ENCODE results near the gene CYP8B1.

The CYP8B1 gene

GRCh38 chr3:42852441-42852840, 23.2 kb downstream of the CYP8B1 start:
- Histone ChIP-seq H3K4me1 (ENCODE audit: control insufficient read depth, insufficient read depth, low read length, poor library complexity, severe bottlenecking) (peaks cover 8% of the 10 kb centered on the region), H3K9me3 (ENCODE audit: control insufficient read depth, low read length) (no peaks in the 10 kb centered on the region), H3K4me3 (ENCODE audit: extremely low read depth, insufficient read depth, low read length, poor library complexity, severe bottlenecking) (no peak overlapping the region), H3K27ac (ENCODE audit: low read depth, low read length, severe bottlenecking) (no peak overlapping the region), H3K36me3 (ENCODE audit: control insufficient read depth, insufficient read depth, low read length) (no peaks in the 10 kb centered on the region)
- 71 to 82% methylated on average over 2 of the region's 2 CpGs for WGBS, 2 experiments (ENCODE audit: insufficient coverage in 2 of 2)

- Histone ChIP-seq H3K36me3 (ENCODE audit: control insufficient read depth, insufficient read depth, low read length) (no peaks in the 10 kb centered on the region), H3K9me3 (ENCODE audit: control insufficient read depth, low read length) (no peaks in the 10 kb centered on the region), H3K4me1 (ENCODE audit: control insufficient read depth, insufficient read depth, low read length, poor library complexity, severe bottlenecking) (peaks cover 13% of the 10 kb centered on the region), H3K27ac (ENCODE audit: low read depth, low read length, severe bottlenecking) (no peak overlapping the region), H3K4me3 (ENCODE audit: extremely low read depth, insufficient read depth, low read length, poor library complexity, severe bottlenecking) (no peak overlapping the region)
- 96% methylated on average over 3 to 4 of the region's 6 CpGs for WGBS, 2 experiments (ENCODE audit: insufficient coverage in 2 of 2)
Observed at GRCh38 chr3:42851228-42851834, 24.3 kb downstream of the CYP8B1 start.

- Histone ChIP-seq H3K9me3 (ENCODE audit: control insufficient read depth, low read length) (no peaks in the 10 kb centered on the region), H3K4me3 (ENCODE audit: extremely low read depth, insufficient read depth, low read length, poor library complexity, severe bottlenecking) (no peak overlapping the region), H3K4me1 (ENCODE audit: control insufficient read depth, insufficient read depth, low read length, poor library complexity, severe bottlenecking) (peaks cover 18% of the 10 kb centered on the region), H3K27ac (ENCODE audit: low read depth, low read length, severe bottlenecking) (no peak overlapping the region), H3K36me3 (ENCODE audit: control insufficient read depth, insufficient read depth, low read length) (no peaks in the 10 kb centered on the region)
- WGBS, 2 experiments (ENCODE audit: insufficient coverage in 2 of 2) = 86 to 88% methylated on average over 3 of the region's 3 CpGs
Observed at GRCh38 chr3:42850263-42850662, 25.4 kb downstream of the CYP8B1 start.

- H3K9me3 ChIP-seq (ENCODE audit: control insufficient read depth, low read length) = no peaks in the 10 kb centered on the region
- no peak overlapping the region for H3K27ac ChIP-seq (ENCODE audit: low read depth, low read length, severe bottlenecking)
- 89 to 94% methylated on average over 6 to 7 of the region's 7 CpGs for WGBS, 2 experiments (ENCODE audit: insufficient coverage in 2 of 2)
- H3K4me3 ChIP-seq (ENCODE audit: extremely low read depth, insufficient read depth, low read length, poor library complexity, severe bottlenecking) = no peak overlapping the region
- no peaks in the 10 kb centered on the region for H3K36me3 ChIP-seq (ENCODE audit: control insufficient read depth, insufficient read depth, low read length)
- H3K4me1 ChIP-seq (ENCODE audit: control insufficient read depth, insufficient read depth, low read length, poor library complexity, severe bottlenecking) = peaks cover 22% of the 10 kb centered on the region
Observed at GRCh38 chr3:42849017-42849416, 26.7 kb downstream of the CYP8B1 start.

- Histone ChIP-seq H3K4me1 (ENCODE audit: control insufficient read depth, insufficient read depth, low read length, poor library complexity, severe bottlenecking) (peaks cover 22% of the 10 kb centered on the region), H3K36me3 (ENCODE audit: control insufficient read depth, insufficient read depth, low read length) (no peaks in the 10 kb centered on the region), H3K4me3 (ENCODE audit: extremely low read depth, insufficient read depth, low read length, poor library complexity, severe bottlenecking) (no peak overlapping the region), H3K27ac (ENCODE audit: low read depth, low read length, severe bottlenecking) (no peak overlapping the region), H3K9me3 (ENCODE audit: control insufficient read depth, low read length) (no peaks in the 10 kb centered on the region)
- WGBS, 2 experiments (ENCODE audit: insufficient coverage in 2 of 2) = 75 to 90% methylated on average over 1 to 2 of the region's 4 CpGs
Observed at GRCh38 chr3:42847731-42848130, 27.9 kb downstream of the CYP8B1 start.

- Histone ChIP-seq H3K9me3 (ENCODE audit: control insufficient read depth, low read length) (no peaks in the 10 kb centered on the region), H3K4me3 (ENCODE audit: extremely low read depth, insufficient read depth, low read length, poor library complexity, severe bottlenecking) (no peak overlapping the region), H3K27ac (ENCODE audit: low read depth, low read length, severe bottlenecking) (no peak overlapping the region), H3K4me1 (ENCODE audit: control insufficient read depth, insufficient read depth, low read length, poor library complexity, severe bottlenecking) (peaks cover 22% of the 10 kb centered on the region), H3K36me3 (ENCODE audit: control insufficient read depth, insufficient read depth, low read length) (no peaks in the 10 kb centered on the region)
- 93% methylated on average over 3 of the region's 5 CpGs for WGBS, 2 experiments (ENCODE audit: insufficient coverage in 2 of 2)
Observed at GRCh38 chr3:42846685-42847522, 28.8 kb downstream of the CYP8B1 start.

- Histone ChIP-seq H3K4me1 (ENCODE audit: control insufficient read depth, insufficient read depth, low read length, poor library complexity, severe bottlenecking) (peaks cover 16% of the 10 kb centered on the region), H3K9me3 (ENCODE audit: control insufficient read depth, low read length) (no peaks in the 10 kb centered on the region), H3K36me3 (ENCODE audit: control insufficient read depth, insufficient read depth, low read length) (no peaks in the 10 kb centered on the region), H3K4me3 (ENCODE audit: extremely low read depth, insufficient read depth, low read length, poor library complexity, severe bottlenecking) (no peak overlapping the region), H3K27ac (ENCODE audit: low read depth, low read length, severe bottlenecking) (no peak overlapping the region)
- WGBS, 2 experiments (ENCODE audit: insufficient coverage in 2 of 2) = 92 to 100% methylated on average over 1 of the region's 4 CpGs
Observed at GRCh38 chr3:42844815-42845214, 30.9 kb downstream of the CYP8B1 start.

- H3K4me3 ChIP-seq (ENCODE audit: extremely low read depth, insufficient read depth, low read length, poor library complexity, severe bottlenecking) = no peak overlapping the region
- H3K9me3 ChIP-seq (ENCODE audit: control insufficient read depth, low read length) = no peaks in the 10 kb centered on the region
- H3K36me3 ChIP-seq (ENCODE audit: control insufficient read depth, insufficient read depth, low read length) = no peaks in the 10 kb centered on the region
- WGBS, 2 experiments (ENCODE audit: insufficient coverage in 2 of 2) = 43 to 44% methylated on average over 1 of the region's 1 CpG
- H3K4me1 ChIP-seq (ENCODE audit: control insufficient read depth, insufficient read depth, low read length, poor library complexity, severe bottlenecking) = peaks cover 16% of the 10 kb centered on the region
- no peak overlapping the region for H3K27ac ChIP-seq (ENCODE audit: low read depth, low read length, severe bottlenecking)
Observed at GRCh38 chr3:42844412-42844713, 31.3 kb downstream of the CYP8B1 start.

GRCh38 chr3:42843713-42844411, 31.8 kb downstream of the CYP8B1 start:
- no peak overlapping the region for H3K4me3 ChIP-seq (ENCODE audit: extremely low read depth, insufficient read depth, low read length, poor library complexity, severe bottlenecking)
- WGBS, 2 experiments (ENCODE audit: insufficient coverage in 2 of 2) = 89 to 100% methylated on average over 2 of the region's 6 CpGs
- no peaks in the 10 kb centered on the region for H3K36me3 ChIP-seq (ENCODE audit: control insufficient read depth, insufficient read depth, low read length)
- no peaks in the 10 kb centered on the region for H3K9me3 ChIP-seq (ENCODE audit: control insufficient read depth, low read length)
- no peak overlapping the region for H3K27ac ChIP-seq (ENCODE audit: low read depth, low read length, severe bottlenecking)
- peaks cover 16% of the 10 kb centered on the region for H3K4me1 ChIP-seq (ENCODE audit: control insufficient read depth, insufficient read depth, low read length, poor library complexity, severe bottlenecking)

GRCh38 chr3:42841332-42841731, 34.3 kb downstream of the CYP8B1 start:
- 80 to 83% methylated on average over 1 of the region's 1 CpG for WGBS, 2 experiments (ENCODE audit: insufficient coverage in 2 of 2)
- no peak overlapping the region for H3K4me3 ChIP-seq (ENCODE audit: extremely low read depth, insufficient read depth, low read length, poor library complexity, severe bottlenecking)
- peaks cover 9% of the 10 kb centered on the region for H3K4me1 ChIP-seq (ENCODE audit: control insufficient read depth, insufficient read depth, low read length, poor library complexity, severe bottlenecking)
- no peak overlapping the region for H3K27ac ChIP-seq (ENCODE audit: low read depth, low read length, severe bottlenecking)
- H3K36me3 ChIP-seq (ENCODE audit: control insufficient read depth, insufficient read depth, low read length) = no peaks in the 10 kb centered on the region
- H3K9me3 ChIP-seq (ENCODE audit: control insufficient read depth, low read length) = no peaks in the 10 kb centered on the region

GRCh38 chr3:42839616-42840015, 36.1 kb downstream of the CYP8B1 start:
- Histone ChIP-seq H3K4me3 (ENCODE audit: extremely low read depth, insufficient read depth, low read length, poor library complexity, severe bottlenecking) (no peak overlapping the region), H3K27ac (ENCODE audit: low read depth, low read length, severe bottlenecking) (no peak overlapping the region), H3K36me3 (ENCODE audit: control insufficient read depth, insufficient read depth, low read length) (no peaks in the 10 kb centered on the region), H3K9me3 (ENCODE audit: control insufficient read depth, low read length) (no peaks in the 10 kb centered on the region), H3K4me1 (ENCODE audit: control insufficient read depth, insufficient read depth, low read length, poor library complexity, severe bottlenecking) (peaks cover 4% of the 10 kb centered on the region)
- 72% methylated on average over 6 of the region's 7 CpGs for WGBS, 2 experiments (ENCODE audit: insufficient coverage in 2 of 2)
